Thyroid gland (tissue), 4 donors: ENCODE results near the gene YIF1B. TPM values are rescaled to one million over a fixed set of nuclear protein-coding genes. Genes with fewer than 3 reads are reported as not detected.

Experiments
- DNase-seq, 2 donors: peaks; one replicate each; pipeline ENCODE4 v3.0.0-alpha.2; 2019
- H3K27ac ChIP-seq, 3 donors: fragments of 200-600 bp; sonication (generic); 1 replicate in 2 of 3; 2 replicates in 1 of 3; pipeline ENCODE4 v1.5.1; 2016 to 2019; ENCODE audit warnings: mild to moderate bottlenecking in 1 of 3, moderate library complexity in 1 of 3
- H3K27me3 ChIP-seq: fragments of 200-600 bp; sonication (generic); one replicate; pipeline ENCODE4 v1.5.1; 2019
- H3K36me3 ChIP-seq, 2 donors: fragments of 200-600 bp; sonication (generic); one replicate each; pipeline ENCODE4 v1.5.1; 2016 to 2019
- H3K4me1 ChIP-seq, 2 donors: fragments of 200-600 bp; sonication (generic); one replicate each; pipeline ENCODE4 v1.5.1; 2017 to 2019
- H3K4me3 ChIP-seq, 3 donors: fragments of 200-600 bp; sonication (generic); replicated peaks in 1 of 3; 1 replicate in 2 of 3; 2 replicates in 1 of 3; pipeline ENCODE4 v1.5.1; 2016; ENCODE audit warnings: mild to moderate bottlenecking in 1 of 3
- H3K9me3 ChIP-seq: fragments of 200-600 bp; sonication (generic); one replicate; pipeline ENCODE4 v1.5.1; 2017
- POLR2A ChIP-seq, 2 donors: fragments of 450-650 bp; IDR thresholded peaks; one replicate each; pipeline ENCODE4 v1.6.1; 2017; ENCODE audit warnings: antibody characterized with exemption in 2 of 2, mild to moderate bottlenecking in 2 of 2, moderate library complexity in 1 of 2
- WGBS, 2 donors: methylation state at CpG; one replicate each; pipeline ENCODE4 v1.1.5; 2017; 5-methylcytosine and 5-hydroxymethylcytosine counted together
- intact Hi-C: fragments of 100-400 bp; cut with DNase I; formaldehyde crosslinking; loops from one replicate; pipeline ENCODE4 v1.15.1; 2023
- total RNA-seq, 4 donors: library from RNA; depleted of rRNA; stranded (reverse); fragments of >200 nt; gene quantifications; one replicate each; pipeline ENCODE4 v1.2.3, GENCODE V29; 2016
- TF ChIP-seq, protein P1 (sequence below), 6 experiments: fragments of 200-600 bp in 3 of 6; fragments of 450-650 bp in 3 of 6; sonication (generic) in 3 of 6; IDR thresholded peaks; one replicate each; pipeline ENCODE4 v1.5.1; 2016 to 2019; ENCODE audit warnings: antibody characterized with exemption in 6 of 6, mild to moderate bottlenecking in 2 of 6, inconsistent platforms in 1 of 6, moderate library complexity in 1 of 6

Gene YIF1B
- total RNA-seq, 4 donors from 2014 or later: 12.9 to 30.9 (median 21.0) TPM

- WGBS, 2 donors: 50 to 57% methylated on average over 12 of the region's 12 CpGs
- H3K27ac ChIP-seq: peak overlapping the region; percentile 76 to 96 (median 76)
- H3K27me3 ChIP-seq: no peaks in the 10 kb centered on the region
- H3K9me3 ChIP-seq: no peaks in the 10 kb centered on the region
- peak overlapping the region in 2 of 3 donors; percentile 71 to 89 for H3K4me3 ChIP-seq
- TF ChIP-seq, protein P1, sequence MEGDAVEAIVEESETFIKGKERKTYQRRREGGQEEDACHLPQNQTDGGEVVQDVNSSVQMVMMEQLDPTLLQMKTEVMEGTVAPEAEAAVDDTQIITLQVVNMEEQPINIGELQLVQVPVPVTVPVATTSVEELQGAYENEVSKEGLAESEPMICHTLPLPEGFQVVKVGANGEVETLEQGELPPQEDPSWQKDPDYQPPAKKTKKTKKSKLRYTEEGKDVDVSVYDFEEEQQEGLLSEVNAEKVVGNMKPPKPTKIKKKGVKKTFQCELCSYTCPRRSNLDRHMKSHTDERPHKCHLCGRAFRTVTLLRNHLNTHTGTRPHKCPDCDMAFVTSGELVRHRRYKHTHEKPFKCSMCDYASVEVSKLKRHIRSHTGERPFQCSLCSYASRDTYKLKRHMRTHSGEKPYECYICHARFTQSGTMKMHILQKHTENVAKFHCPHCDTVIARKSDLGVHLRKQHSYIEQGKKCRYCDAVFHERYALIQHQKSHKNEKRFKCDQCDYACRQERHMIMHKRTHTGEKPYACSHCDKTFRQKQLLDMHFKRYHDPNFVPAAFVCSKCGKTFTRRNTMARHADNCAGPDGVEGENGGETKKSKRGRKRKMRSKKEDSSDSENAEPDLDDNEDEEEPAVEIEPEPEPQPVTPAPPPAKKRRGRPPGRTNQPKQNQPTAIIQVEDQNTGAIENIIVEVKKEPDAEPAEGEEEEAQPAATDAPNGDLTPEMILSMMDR (IDR thresholded peaks at IDR 0.05): no peak
- TF ChIP-seq POLR2A (IDR thresholded peaks at IDR 0.05): no peak
- DNase-seq: peak; percentile 39 to 45
- intact Hi-C loops: no loop called here
- peaks cover 27 to 48% of the 10 kb centered on the region in 2 donors for H3K4me1 ChIP-seq
- no peaks in the 10 kb centered on the region for H3K36me3 ChIP-seq
Measured at GRCh38 chr19:38265921-38266429, 49.8 kb downstream of the YIF1B start.

DNA sequence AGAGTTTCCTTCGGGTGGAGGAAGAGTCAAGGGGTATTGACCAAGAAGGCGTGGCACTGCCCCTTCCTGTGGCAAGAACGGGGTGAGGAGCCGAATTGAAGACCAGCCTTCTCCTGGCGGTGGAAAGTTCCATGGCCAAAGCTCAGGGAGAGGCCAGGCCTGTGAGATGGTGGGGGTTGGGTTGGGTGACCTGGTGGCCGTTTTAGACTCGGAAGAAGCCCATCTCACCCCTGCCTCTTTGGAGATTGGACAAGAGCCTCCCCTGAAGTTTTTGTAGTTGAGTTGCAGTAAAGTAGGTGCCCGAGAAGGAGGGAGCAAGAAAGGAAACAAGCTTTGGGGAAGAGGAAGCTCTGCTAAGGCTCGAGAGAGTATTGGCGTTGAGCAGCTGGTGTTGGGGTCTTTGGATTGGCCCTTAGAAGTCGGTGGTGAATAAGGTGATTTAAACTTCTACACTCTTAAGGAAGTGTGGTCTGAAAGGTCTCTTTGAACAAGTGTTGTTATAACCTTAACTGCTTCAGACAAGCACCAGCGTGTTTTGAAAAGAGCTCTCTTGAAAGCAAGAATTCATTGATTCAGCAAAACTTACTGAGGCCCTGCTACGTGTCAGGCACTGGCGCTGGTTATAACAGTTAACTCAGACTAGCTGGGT, 50.4 kb downstream of the YIF1B start:
- Histone ChIP-seq H3K27ac (peak overlapping the region; percentile 76 to 96 (median 91)), H3K4me3 (peak overlapping the region; percentile 19 to 89 (median 71)), H3K4me1 (peaks cover 25 to 43% of the 10 kb centered on the region in 2 donors), H3K9me3 (no peaks in the 10 kb centered on the region), H3K27me3 (no peaks in the 10 kb centered on the region), H3K36me3 (no peaks in the 10 kb centered on the region)
- WGBS, 2 donors: 27 to 44% methylated on average over 14 of the region's 14 CpGs
- intact Hi-C loops: no loop called here
- TF ChIP-seq POLR2A (IDR thresholded peaks at IDR 0.05): peak in 1 of 2 donors; percentile 62
- TF ChIP-seq, protein P1 (IDR thresholded peaks at IDR 0.05): peak in 2 of 6 experiments; percentile 7 to 25
- DNase-seq: peak; percentile 65 to 68

DNA sequence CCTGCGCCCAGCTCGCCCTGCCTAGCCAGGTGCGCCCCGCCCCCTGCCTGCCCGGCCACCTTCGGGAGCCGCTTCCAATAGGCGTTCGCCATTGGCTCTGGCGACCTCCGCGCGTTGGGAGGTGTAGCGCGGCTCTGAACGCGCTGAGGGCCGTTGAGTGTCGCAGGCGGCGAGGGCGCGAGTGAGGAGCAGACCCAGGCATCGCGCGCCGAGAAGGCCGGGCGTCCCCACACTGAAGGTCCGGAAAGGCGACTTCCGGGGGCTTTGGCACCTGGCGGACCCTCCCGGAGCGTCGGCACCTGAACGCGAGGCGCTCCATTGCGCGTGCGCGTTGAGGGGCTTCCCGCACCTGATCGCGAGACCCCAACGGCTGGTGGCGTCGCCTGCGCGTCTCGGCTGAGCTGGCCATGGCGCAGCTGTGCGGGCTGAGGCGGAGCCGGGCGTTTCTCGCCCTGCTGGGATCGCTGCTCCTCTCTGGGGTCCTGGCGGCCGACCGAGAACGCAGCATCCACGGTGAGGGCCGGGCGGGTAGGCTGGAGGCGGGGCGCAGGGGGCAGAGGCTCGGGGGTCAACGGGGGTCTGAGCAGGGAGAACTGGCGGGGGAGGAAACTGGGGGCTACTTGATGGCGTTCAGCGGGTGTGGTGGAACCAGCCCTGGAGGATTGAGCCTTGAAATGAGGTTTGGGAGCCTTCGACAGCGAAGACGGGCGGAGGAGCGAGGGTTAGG, 51.1 kb downstream of the YIF1B start, which contains the start of gene SPINT2:
Gene SPINT2, plus strand, starts transcription at position 88 of the 727 bp plus-strand sequence. Its CDS starts 320 bp downstream, at position 408.
- TF ChIP-seq, protein P1 (IDR thresholded peaks at IDR 0.05): no peak
- peak; percentile 93 to 98 for TF ChIP-seq POLR2A (IDR thresholded peaks at IDR 0.05)
- Histone ChIP-seq H3K27me3 (no peaks in the 10 kb centered on the region), H3K4me1 (peaks cover 24 to 43% of the 10 kb centered on the region in 2 donors), H3K4me3 (peak within 1 kb of the TSS; percentile 19 to 89 (median 71)), H3K9me3 (no peaks in the 10 kb centered on the region), H3K27ac (peak within 1 kb of the TSS; percentile 76 to 96 (median 91)), H3K36me3 (no peaks in the 10 kb centered on the region)
- DNase-seq: no peak
- intact Hi-C loops: loop anchor here (5.0 kb wide), 1 partner anchor 53 kb away; the partner anchor contains the start of genes KCNK6 and YIF1B
- WGBS, 2 donors: 24 to 27% methylated on average over 19 to 21 of the region's 78 CpGs

- intact Hi-C loops: loop anchor here (5.0 kb wide), 1 partner anchor 53 kb away; the partner anchor contains the start of genes KCNK6 and YIF1B
- 29 to 33% methylated on average over 11 to 12 of the region's 34 CpGs for WGBS, 2 donors
- DNase-seq: peak; percentile 97 to 98
- TF ChIP-seq, protein P1 (IDR thresholded peaks at IDR 0.05): no peak
- TF ChIP-seq POLR2A (IDR thresholded peaks at IDR 0.05): no peak
- no peaks in the 10 kb centered on the region for H3K27me3 ChIP-seq
- H3K36me3 ChIP-seq: no peaks in the 10 kb centered on the region
- peak overlapping the region in 1 of 3 donors; percentile 96 for H3K27ac ChIP-seq
- H3K4me1 ChIP-seq: peaks cover 21 to 40% of the 10 kb centered on the region in 2 donors
- no peaks in the 10 kb centered on the region for H3K9me3 ChIP-seq
- peak overlapping the region in 1 of 3 donors; percentile 71 for H3K4me3 ChIP-seq
Measured at GRCh38 chr19:38263689-38264485, 51.9 kb downstream of the YIF1B start.
